Vagina (tissue), 2 donors: ENCODE results near the gene MYDGF.

Source experiments
- CTCF ChIP-seq, 3 experiments: fragments of 450-650 bp in 2 of 3; fragments of 200-600 bp in 1 of 3; sonication (generic) in 1 of 3; IDR thresholded peaks; one replicate each; pipeline ENCODE4 v1.5.1; 2017 to 2019; ENCODE audit warnings: antibody characterized with exemption in 3 of 3, mild to moderate bottlenecking in 2 of 3, moderate library complexity in 2 of 3
- POLR2A ChIP-seq, 2 donors: fragments of 450-650 bp; IDR thresholded peaks; one replicate each; pipeline ENCODE4 v1.6.1; 2017; ENCODE audit warnings: antibody characterized with exemption in 2 of 2, mild to moderate bottlenecking in 2 of 2, moderate library complexity in 2 of 2
- POLR2AphosphoS5 ChIP-seq, 2 donors: sonication (generic); formaldehyde crosslinking; IDR thresholded peaks; one replicate each; pipeline ENCODE4 v1.9.0; 2017; ENCODE audit warnings: antibody characterized with exemption in 2 of 2, mild to moderate bottlenecking in 2 of 2, low read depth in 1 of 2; ENCODE audit not compliant: insufficient read depth in 1 of 2

GRCh38 chr19:4692251-4693077, 22.3 kb upstream of the MYDGF start:
- no peak for TF ChIP-seq CTCF (IDR thresholded peaks at IDR 0.05)
- no peak for TF ChIP-seq POLR2A (IDR thresholded peaks at IDR 0.05)
- TF ChIP-seq POLR2AphosphoS5 (IDR thresholded peaks at IDR 0.05; ENCODE audit: insufficient read depth in 1 of 2, low read depth in 1 of 2) = no peak
